Superior temporal gyrus (tissue), 1 donor: Measurements from ENCODE around the gene CD93.

Experiments
- DNase-seq: peaks from one replicate; pipeline ENCODE4 v3.0.0-alpha.2; 2016; ENCODE audit errors: extremely low spot score

CD93 gene

DNA sequence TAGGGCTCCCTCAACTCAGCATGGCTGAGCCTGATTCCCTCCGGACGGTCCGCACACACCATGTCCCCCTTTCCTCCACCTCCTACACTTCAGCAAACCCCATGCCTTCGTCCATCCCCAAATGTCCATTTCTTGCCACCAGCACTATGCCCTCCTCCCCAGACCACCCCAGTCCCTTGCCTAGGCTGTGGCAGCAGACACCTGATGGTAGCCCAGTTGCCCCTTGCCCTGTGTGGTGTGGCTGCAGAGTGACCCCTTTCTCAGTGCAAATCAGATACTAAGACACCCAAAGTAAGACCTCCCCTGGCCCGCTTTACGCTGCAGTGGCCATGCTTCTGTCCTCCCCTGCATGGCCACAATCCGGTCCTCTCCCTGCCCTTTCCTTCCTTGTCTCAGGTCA is 34.1 kb upstream of the CD93 start:
- no peak for DNase-seq

DNA sequence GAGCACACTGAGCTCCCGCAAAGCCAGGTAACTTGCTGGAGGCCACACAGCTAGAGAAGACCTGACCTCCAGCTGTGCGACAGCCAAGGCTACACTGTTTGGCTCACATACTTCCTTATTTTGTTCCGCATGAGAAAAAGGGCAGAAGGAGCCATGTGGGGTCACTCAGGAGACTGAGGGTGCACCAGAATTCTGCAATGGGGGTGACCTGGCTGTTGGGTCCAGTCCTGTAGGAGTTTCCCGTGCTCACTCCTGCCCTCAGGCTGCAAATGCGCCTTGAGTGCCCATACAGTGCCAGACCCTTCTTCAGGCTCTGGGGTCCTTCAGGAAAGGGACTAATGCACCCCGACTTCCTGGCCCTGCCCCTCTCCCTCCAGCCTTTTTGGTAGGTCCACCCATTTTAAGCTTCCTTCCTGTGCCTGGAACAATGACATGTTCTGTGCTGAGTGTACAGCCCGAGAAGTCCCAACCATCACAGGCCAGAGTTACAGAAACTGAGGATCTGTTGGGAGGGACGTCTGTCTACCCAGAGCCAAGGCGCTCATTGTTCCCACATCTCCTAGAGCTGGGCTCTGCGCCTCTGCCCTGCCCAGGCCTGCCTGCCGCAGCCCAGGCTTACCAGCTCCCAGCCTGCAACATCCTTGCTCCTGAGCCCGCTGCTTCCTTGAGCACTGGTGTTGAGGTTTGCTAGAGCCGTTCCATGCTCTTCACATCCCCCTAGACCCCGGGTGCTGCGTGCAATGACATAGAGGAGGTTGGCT is 33.5 kb upstream of the CD93 start:
- DNase-seq = no peak

GRCh38 chr20:23118766-23119165 is 32.6 kb upstream of the CD93 start:
- no peak for DNase-seq

- DNase-seq = no peak
Measured at GRCh38 chr20:23118144-23118543, 32.0 kb upstream of the CD93 start.

- DNase-seq = no peak
Measured at GRCh38 chr20:23117738-23118137, 31.6 kb upstream of the CD93 start.

- DNase-seq = no peak
Measured at GRCh38 chr20:23116311-23117089, 30.4 kb upstream of the CD93 start.

DNA sequence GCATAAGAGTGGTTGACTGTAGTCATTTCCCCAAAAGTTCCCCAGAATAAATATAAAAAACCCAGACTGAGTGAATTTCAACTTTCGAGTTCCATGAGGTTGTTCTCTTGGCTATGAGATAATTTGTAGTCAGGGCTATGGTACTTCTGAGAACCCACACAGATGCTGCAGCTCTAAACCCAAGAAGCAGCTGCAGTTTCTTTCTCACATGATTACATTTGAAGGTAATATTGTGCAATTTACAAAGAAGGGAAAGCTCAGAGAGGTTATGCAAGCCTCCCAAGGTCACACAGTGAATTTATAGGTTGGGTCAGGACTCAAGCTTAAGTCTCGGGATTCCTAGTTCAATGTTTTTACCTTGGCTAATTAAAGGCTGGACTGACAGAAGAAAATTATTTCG is 29.7 kb upstream of the CD93 start:
- no peak for DNase-seq

DNA sequence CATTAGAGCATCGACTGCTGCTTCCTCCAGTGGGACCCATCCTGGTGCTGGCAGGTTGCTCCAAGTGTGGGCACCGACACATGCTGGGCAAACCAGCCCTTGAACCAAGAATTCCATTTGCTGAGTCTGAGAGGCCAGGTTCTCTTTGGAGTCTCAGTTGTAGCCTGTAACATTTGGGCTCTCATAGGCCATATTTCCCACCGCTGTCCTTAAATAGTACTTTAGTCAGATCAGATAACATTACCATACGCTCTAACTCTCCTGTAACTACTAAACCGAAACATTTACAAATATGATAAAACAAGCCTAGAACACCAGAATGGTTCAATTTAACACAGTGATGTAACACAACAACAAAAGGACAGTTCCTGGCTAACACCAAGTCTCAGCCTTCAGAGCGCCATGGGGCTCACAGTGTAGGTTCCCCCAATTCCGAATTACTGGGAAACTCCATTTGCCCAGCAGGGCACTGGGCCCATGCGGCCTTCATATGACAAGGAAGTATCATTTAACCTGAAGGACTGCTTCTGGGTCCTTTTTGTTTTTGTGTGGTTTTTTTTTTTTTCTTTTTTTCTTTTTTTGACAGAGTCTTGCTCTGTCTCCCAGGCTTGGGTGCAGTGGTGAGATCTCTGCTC is 28.4 kb upstream of the CD93 start:
- no peak for DNase-seq

DNA sequence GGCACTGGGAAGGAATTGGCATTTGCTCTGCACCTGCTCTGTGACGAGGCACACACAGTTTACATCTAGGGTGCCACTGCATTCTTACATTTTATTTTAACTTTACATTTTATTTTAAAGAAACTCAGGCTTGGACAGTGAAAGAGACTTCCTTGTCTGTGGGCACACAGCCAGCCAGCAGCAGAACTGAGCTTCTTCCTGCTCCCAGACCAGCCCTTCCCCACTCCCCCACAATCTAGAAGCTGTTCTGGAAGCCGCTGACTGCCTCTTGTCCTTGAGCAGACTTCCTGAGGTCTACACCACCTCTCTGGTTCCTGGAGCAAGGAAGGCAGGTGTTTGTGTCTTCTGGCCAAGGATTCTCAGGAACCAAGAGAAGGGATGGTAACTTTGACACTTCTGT is 27.9 kb upstream of the CD93 start:
- DNase-seq = no peak

DNA sequence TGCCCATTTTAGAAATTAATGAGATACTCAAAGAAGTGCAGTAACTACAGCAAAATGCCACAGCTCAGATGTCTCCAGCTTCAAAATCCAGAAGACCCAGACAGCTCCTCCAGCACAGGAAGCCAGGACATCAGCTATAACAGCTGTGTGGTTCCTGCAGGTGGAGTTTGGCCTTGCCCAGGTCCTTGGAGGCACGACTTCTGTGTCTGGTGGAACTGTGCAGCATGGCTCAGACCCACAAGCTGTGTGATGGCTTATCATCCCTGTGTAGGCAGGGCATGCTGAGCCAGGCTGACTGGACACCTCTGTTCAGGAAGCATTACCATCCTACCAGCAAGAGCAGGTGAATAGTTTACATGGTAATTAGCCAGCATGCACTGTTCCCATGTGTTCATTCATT is 26.5 kb upstream of the CD93 start:
- no peak for DNase-seq

GRCh38 chr20:23111944-23112342 is 25.8 kb upstream of the CD93 start:
- DNase-seq = no peak

- no peak for DNase-seq
Measured at GRCh38 chr20:23111307-23111943, 25.3 kb upstream of the CD93 start.

DNA sequence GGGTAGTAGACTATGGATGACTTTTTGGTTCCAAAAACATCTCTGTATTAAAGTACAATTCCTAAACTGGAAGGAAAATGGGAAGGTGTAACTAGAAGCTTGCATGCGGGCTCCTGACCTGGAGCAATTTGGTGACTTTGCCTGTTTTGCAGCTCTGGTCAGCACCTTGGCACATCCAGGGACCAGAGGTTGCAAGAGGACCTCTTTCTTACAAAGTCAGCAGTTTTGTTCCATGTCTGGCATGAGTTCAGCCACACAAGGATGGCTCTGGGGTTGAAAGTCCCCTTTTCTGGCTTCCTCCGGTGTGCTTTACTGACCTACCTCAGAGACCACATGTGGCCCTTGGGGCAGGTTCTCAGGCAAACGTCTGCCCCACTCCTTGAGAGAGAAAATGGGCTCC is 22.7 kb upstream of the CD93 start:
- no peak for DNase-seq

GRCh38 chr20:23107466-23107865 is 21.3 kb upstream of the CD93 start:
- DNase-seq = no peak

DNA sequence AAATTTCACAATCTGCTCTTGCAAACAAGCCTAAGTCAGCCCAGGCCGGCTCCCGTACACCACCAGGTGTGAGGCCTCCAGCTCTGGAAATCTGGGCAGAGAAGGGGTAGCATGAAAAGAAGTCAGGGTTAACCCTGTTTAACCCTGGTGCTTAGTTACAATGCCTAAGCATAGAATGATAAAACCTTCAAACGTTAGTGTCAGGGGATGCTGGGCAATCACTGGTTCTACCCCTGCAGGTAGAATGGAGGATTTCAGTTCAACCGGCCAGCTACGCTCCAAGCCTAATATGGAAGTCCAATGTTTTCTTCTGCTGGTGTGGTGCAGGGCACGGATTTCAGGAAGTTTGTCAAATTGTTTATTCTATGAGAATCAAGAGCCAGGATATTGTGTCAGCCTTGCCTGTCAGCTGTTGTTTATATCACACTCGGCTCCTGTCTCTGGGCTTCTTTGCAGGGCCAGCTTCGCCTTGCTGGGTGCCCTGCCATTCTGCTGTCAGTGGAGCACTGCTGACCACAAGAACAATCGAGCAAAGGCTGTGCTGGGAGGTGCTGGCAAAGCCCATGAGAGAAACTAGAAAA is 20.2 kb upstream of the CD93 start:
- DNase-seq = no peak

DNA sequence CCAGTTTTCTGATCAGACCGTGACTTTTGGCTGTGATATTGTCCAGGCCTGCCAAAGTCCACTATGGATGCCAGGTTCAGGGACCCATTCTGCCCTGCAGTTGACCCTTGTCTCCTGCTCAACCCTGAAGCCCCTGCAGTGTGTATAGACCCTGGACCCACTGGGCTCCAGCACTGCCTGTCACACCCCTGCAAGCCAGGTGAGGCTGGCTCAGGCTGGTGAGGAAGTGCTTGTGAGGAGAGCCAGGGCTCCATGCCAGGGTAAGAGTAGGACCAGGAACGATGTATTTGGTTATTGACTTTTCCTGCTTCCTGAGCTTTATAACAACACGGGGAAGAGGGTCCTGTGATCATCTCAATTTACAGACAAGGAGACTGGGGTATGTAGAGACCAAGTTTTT is 19.1 kb upstream of the CD93 start:
- DNase-seq = no peak

DNA sequence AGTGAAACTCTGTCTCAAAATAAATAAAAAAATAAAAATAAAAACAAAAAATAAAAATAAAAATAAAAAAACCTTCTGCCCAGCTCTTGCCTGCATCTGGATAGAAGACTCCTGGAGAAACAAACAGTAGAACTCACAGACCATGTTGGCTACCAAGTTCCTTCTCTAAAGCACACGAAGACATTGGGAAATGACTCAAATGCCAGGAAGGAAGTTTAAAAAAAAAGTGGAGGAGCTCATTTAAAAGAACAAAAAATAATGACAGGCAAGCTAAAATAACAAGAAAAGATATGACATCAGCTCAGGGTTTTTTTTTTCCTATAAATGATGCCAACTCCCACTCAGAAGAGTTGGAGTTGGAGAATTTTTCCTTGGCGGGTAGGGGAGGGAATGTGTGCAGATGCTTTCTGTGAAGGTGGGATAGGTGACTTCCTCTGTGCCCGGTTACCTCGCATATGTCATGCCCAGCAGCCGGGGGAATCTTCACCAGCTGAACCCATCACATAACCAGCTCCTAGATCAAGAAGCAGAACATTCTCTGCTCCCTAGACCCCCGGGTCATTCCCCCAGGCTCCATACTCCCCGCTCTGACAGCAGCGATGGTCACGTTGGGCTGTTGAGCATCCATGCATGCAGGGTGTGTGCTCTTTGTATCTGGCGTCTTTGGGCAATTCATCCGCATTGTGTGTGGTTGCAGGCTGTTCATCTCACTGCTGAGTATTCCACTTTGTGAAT is 17.3 kb upstream of the CD93 start:
- no peak for DNase-seq

DNA sequence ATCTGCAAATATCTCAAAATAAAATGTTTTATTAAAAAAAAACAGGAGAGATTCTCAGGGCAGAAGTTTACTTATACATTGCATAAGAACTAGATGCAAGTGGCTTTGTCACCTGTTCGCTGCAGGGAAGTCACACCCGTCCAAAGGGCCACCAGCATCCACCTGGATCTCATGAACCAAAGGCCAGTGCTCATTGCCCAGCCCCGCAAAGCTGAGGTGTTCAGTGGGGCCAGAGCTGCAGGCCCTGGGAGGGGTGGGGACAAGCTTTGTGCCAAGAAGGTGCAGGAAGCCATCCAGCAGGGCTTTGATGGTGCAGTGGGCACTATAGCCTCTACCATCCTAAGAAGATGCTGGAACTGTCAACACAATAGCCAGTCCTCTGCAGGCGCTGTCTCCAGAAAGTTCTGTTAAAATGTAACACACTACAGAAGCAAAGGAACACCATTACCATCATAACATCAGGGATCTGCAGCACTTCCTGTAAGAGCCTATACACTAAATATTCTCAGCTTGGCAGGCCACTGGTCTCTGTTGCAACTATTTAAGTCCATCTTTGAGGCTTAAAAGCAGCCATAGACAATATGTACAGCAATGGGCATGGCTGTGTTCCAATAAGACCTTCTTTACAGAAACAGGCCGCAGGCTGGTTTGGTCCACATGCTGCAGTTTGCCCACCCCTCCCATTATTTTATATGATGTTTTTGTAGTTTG is 15.7 kb upstream of the CD93 start:
- DNase-seq = no peak

DNA sequence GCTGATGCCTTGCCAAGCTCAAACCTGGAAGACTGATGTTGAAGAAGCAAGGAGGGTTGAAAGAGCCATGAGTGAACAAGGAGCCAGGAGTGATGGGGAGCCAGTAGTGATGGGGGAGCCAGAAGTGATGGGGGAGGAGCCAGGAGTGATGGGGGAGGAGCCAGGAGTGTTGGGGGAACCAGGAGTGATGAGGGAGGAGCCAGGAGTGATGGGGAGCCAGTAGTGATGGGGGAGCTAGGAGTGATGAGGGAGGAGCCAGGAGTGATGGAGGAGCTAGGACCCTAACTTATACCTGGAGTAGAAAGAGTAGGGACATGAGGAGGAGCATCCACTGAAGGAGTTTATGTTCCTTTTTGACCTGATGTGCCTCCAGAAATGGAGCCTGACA is 14.6 kb upstream of the CD93 start:
- no peak for DNase-seq

DNA sequence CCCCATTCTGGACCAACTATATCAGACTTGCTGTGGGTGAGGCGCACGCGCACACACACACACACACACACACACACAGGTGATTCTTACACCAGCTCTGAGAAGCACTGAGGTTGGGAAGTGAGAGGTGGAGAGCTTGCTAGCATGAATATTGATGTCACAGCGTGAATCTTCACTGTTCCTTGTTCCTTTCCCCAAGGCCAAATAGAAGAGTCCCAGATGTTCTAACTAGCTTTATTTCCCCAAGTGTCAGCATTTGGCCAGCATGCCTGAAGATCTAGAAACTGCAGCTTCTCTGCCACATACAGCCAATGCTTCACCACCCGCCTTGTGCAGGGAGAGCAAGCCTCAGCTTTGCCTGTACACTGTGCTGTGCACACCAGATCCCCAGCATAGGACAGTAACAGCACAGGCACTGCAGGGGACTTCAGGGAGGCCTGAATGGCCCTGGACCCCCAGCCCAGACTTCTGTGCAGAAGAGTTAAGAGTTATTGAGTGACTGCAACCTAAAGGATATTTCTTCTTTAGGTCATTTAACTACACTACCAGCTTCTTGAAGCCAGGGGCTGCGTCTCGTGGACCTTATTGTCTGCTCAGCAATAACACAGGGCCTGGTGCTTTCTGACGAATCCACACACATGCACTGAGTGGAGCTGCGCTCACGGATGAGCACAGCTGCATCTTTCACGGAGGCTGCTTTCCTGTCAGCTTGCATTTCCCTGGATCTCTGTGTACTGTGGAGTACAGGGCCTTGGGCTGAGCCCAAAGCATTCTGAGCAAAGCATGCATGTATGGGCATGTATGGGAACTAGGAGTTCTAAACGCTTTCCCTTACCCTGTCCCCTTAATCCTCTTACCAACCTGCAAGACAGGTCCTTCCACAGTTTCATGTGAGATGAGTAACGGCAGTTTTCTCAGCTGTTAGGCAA is 13.9 kb upstream of the CD93 start:
- no peak for DNase-seq
